AG04450 (cell line): ENCODE measurements around the gene ATP6V0A1. TPM values are rescaled to one million over a fixed set of nuclear protein-coding genes. Genes with fewer than 3 reads are reported as not detected.

Experiments used
- CTCF ChIA-PET: fragments of 300-600, 350-600 bp; formaldehyde crosslinking; extraction: SDS; loops from one replicate; lab custom pipeline; 2022; ENCODE audit warnings: antibody characterized with exemption, inconsistent platforms; lab: Charles Lee
- POLR2A ChIA-PET: fragments of 350-600 bp; formaldehyde crosslinking; extraction: SDS; loops from one replicate; lab custom pipeline; 2021; ENCODE audit warnings: antibody characterized with exemption, inconsistent platforms; lab: Yijun Ruan, JAX
- DNase-seq: peaks from one replicate; pipeline ENCODE4 v3.0.0-alpha.2; 2011; ENCODE audit warnings: low read depth, low spot score
- H3K27ac ChIP-seq: one replicate; pipeline ENCODE4 v1.5.1; 2012; ENCODE audit warnings: low read depth, low read length, control low read depth
- H3K27me3 ChIP-seq: one replicate; pipeline ENCODE4 v1.6.0; 2012; ENCODE audit warnings: low read length; ENCODE audit not compliant: control insufficient read depth, insufficient read depth
- H3K4me3 ChIP-seq: 2 replicates; pipeline ENCODE4 v1.5.1; 2011; ENCODE audit warnings: mild to moderate bottlenecking, low read depth, low read length, control low read depth
- H3K9me3 ChIP-seq: 2 replicates; pipeline ENCODE4 v1.5.1; 2012; ENCODE audit warnings: low read length; ENCODE audit not compliant: control insufficient read depth, insufficient read depth
- CTCF ChIP-seq: IDR thresholded peaks from 2 replicates; pipeline ENCODE4 v1.5.1; 2011; ENCODE audit warnings: low read depth, low read length, control low read depth, inconsistent platforms
- polyA plus RNA-seq: library from polyadenylated mRNA; depleted of rRNA; stranded (reverse); fragments of >200 nt; gene quantifications from 2 replicates; pipeline ENCODE4 v1.2.3, GENCODE V29; 2011

ATP6V0A1 gene
- polyA plus RNA-seq, 1 experiment, result 22.3 TPM

GRCh38 chr17:42518046-42518754 lies 59.5 kb downstream of the ATP6V0A1 start:
- CTCF ChIA-PET, result interaction anchor here (0.5 to 2.2 kb wide), 44 partner anchors 9 to 500 kb away, joined by 3 to 15 read pairs (median 5); partner anchors contain the start of genes CAVIN1, NAGLU and STAT3
- no peak for TF ChIP-seq CTCF
- Histone ChIP-seq H3K4me3 (no peak overlapping the region), H3K27me3 (no peaks in the 10 kb centered on the region), H3K27ac (peak overlapping the region; percentile 100), H3K9me3 (no peaks in the 10 kb centered on the region)
- DNase-seq, result peak; percentile 94
- POLR2A ChIA-PET, result interaction anchor here (0.7 to 3.9 kb wide), 7 partner anchors 9 to 130 kb away, joined by 3 to 68 read pairs (median 3); partner anchors contain the start of genes CAVIN1, NAGLU and STAT3

GRCh38 chr17:42518755-42519545 lies 60.3 kb downstream of the ATP6V0A1 start:
- no peak overlapping the region for H3K4me3 ChIP-seq
- H3K27ac ChIP-seq, result peak overlapping the region; percentile 100
- no peaks in the 10 kb centered on the region for H3K9me3 ChIP-seq
- no peaks in the 10 kb centered on the region for H3K27me3 ChIP-seq
- no peak for TF ChIP-seq CTCF
- no peak for DNase-seq
- CTCF ChIA-PET, result interaction anchor here (0.6 to 2.8 kb wide), 5 partner anchors 8 to 197 kb away, joined by 5 to 9 read pairs (median 8); no protein-coding TSS in a partner anchor
- POLR2A ChIA-PET, result interaction anchor here (0.7 to 3.9 kb wide), 10 partner anchors 17 to 325 kb away, joined by 3 to 68 read pairs (median 4); partner anchors contain the start of genes CAVIN1, GHDC, NAGLU and STAT3

GRCh38 chr17:42519546-42520491 lies 61.1 kb downstream of the ATP6V0A1 start:
- Histone ChIP-seq H3K27ac (peak overlapping the region; percentile 100), H3K27me3 (no peaks in the 10 kb centered on the region), H3K9me3 (no peaks in the 10 kb centered on the region), H3K4me3 (0 out of 2 replicates have a peak overlapping the region, but pooled peaks have one; percentile 2)
- TF ChIP-seq CTCF, result no peak
- DNase-seq, result peak; percentile 99
- ChIA-PET POLR2A (interaction anchor here (0.7 to 3.9 kb wide), 14 partner anchors 10 to 325 kb away, joined by 3 to 68 read pairs (median 5); partner anchors contain the start of genes CAVIN1, GHDC, NAGLU and STAT3), CTCF (interaction anchor here (0.6 to 2.8 kb wide), 6 partner anchors 7 to 297 kb away, joined by 4 to 9 read pairs (median 6); no protein-coding TSS in a partner anchor)

GRCh38 chr17:42520540-42520951 lies 61.9 kb downstream of the ATP6V0A1 start:
- ChIA-PET CTCF (interaction anchor here (0.7 to 2.8 kb wide), 5 partner anchors 100 to 297 kb away, joined by 3 to 8 read pairs (median 5); no protein-coding TSS in a partner anchor), POLR2A (interaction anchor here (0.7 to 3.9 kb wide), 11 partner anchors 10 to 243 kb away, joined by 3 to 68 read pairs (median 5); partner anchors contain the start of genes CAVIN1, NAGLU and STAT3)
- TF ChIP-seq CTCF, result peak; percentile 35
- Histone ChIP-seq H3K27me3 (no peaks in the 10 kb centered on the region), H3K9me3 (no peaks in the 10 kb centered on the region), H3K4me3 (peak overlapping the region; percentile 17; the same call in 1 of the 2 replicates), H3K27ac (peak overlapping the region; percentile 100)
- no peak for DNase-seq
